AG04450 (cell line): ENCODE data around the gene MBNL3. TPM values are rescaled to one million over a fixed set of nuclear protein-coding genes. Genes with fewer than 3 reads are reported as not detected.

Experiments used
- CTCF ChIA-PET: fragments of 300-600, 350-600 bp; formaldehyde crosslinking; extraction: SDS; loops from one replicate; lab custom pipeline; 2022; ENCODE audit warnings: antibody characterized with exemption, inconsistent platforms; lab: Charles Lee
- POLR2A ChIA-PET: fragments of 350-600 bp; formaldehyde crosslinking; extraction: SDS; loops from one replicate; lab custom pipeline; 2021; ENCODE audit warnings: antibody characterized with exemption, inconsistent platforms; lab: Yijun Ruan, JAX
- DNase-seq: peaks from one replicate; pipeline ENCODE4 v3.0.0-alpha.2; 2011; ENCODE audit warnings: low read depth, low spot score
- H3K27ac ChIP-seq: one replicate; pipeline ENCODE4 v1.5.1; 2012; ENCODE audit warnings: low read depth, low read length, control low read depth
- H3K27me3 ChIP-seq: one replicate; pipeline ENCODE4 v1.6.0; 2012; ENCODE audit warnings: low read length; ENCODE audit not compliant: control insufficient read depth, insufficient read depth
- H3K4me3 ChIP-seq: 2 replicates; pipeline ENCODE4 v1.5.1; 2011; ENCODE audit warnings: mild to moderate bottlenecking, low read depth, low read length, control low read depth
- H3K9me3 ChIP-seq: 2 replicates; pipeline ENCODE4 v1.5.1; 2012; ENCODE audit warnings: low read length; ENCODE audit not compliant: control insufficient read depth, insufficient read depth
- polyA plus RNA-seq: library from polyadenylated mRNA; depleted of rRNA; stranded (reverse); fragments of >200 nt; gene quantifications from 2 replicates; pipeline ENCODE4 v1.2.3, GENCODE V29; 2011
- TF ChIP-seq, protein P1 (sequence below): IDR thresholded peaks from 2 replicates; pipeline ENCODE4 v1.5.1; 2011; ENCODE audit warnings: low read depth, low read length, control low read depth, inconsistent platforms

Gene MBNL3
- polyA plus RNA-seq, 1 experiment = 1.1 TPM

DNA sequence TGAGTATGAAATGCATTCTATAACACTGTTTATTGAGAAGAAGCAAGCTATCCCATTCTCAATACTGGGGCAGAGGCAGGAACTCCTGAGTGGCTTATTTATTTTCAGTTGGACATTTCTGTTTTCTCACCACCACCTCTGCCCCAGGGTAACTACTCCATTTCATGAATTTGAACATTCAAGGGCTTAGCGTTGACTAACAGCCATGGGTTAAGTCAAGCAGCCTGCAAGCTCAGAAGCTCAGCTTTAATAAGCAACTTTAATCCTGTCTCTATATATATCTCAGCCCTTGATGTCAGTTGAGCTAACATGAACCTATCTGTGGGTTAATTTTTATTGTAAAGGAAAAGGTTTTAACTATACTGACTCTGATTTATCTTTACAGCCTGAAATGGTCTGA lies 93.8 kb downstream of the MBNL3 start:
- Histone ChIP-seq H3K27ac (no peak overlapping the region), H3K4me3 (no peak overlapping the region), H3K9me3 (no peaks in the 10 kb centered on the region), H3K27me3 (no peaks in the 10 kb centered on the region)
- ChIA-PET POLR2A (no interaction called here), CTCF (no interaction called here)
- TF ChIP-seq, protein P1, sequence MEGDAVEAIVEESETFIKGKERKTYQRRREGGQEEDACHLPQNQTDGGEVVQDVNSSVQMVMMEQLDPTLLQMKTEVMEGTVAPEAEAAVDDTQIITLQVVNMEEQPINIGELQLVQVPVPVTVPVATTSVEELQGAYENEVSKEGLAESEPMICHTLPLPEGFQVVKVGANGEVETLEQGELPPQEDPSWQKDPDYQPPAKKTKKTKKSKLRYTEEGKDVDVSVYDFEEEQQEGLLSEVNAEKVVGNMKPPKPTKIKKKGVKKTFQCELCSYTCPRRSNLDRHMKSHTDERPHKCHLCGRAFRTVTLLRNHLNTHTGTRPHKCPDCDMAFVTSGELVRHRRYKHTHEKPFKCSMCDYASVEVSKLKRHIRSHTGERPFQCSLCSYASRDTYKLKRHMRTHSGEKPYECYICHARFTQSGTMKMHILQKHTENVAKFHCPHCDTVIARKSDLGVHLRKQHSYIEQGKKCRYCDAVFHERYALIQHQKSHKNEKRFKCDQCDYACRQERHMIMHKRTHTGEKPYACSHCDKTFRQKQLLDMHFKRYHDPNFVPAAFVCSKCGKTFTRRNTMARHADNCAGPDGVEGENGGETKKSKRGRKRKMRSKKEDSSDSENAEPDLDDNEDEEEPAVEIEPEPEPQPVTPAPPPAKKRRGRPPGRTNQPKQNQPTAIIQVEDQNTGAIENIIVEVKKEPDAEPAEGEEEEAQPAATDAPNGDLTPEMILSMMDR = no peak
- DNase-seq = no peak

DNA sequence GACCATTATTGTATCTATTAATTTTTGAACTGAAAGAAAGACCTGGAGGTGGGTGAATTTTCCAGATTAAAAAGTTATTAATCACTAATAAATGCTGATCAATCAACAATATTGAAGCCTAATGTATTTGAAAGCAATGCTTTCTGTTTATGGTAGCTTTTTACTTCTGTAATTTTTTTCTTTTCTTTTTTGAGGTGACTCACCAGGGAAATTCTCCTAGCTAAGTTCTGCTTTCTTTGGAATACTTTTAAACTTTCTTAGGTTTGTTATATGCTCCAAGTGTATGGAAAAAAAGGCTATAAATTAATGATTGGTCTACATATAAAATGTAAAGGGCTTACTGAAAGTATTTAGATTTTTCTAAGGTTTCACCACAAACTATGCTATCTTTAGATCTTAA lies 94.2 kb downstream of the MBNL3 start:
- ChIA-PET CTCF (no interaction called here), POLR2A (no interaction called here)

DNA sequence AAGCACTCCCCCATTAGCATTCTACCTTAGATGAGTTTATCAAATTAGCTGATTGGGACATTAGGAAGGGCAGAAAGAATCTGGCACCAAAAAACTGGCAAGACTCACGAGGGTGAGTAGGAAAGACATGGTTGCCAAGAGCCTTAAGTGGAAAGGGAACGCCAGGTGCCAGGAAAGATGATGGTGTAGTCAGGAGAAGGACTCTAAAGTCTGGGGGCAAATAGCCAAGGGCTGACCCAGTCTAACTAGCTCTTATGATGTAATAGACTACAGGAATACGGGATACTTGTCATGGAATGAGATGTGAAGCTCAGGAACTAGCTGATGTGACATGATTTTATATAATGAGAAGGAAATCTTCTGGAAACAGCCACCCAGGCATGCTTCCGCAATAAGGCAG lies 94.8 kb downstream of the MBNL3 start:
- CTCF ChIA-PET = no interaction called here
- POLR2A ChIA-PET = no interaction called here
- Histone ChIP-seq H3K4me3 (no peak overlapping the region), H3K27ac (no peak overlapping the region), H3K9me3 (no peaks in the 10 kb centered on the region), H3K27me3 (no peaks in the 10 kb centered on the region)
- TF ChIP-seq, protein P1 = no peak
- DNase-seq = no peak

More for the DNA sequence above, 94.2 kb downstream of the MBNL3 start:
- H3K9me3 ChIP-seq = no peaks in the 10 kb centered on the region
- no peak for DNase-seq
- H3K27ac ChIP-seq = no peak overlapping the region
- TF ChIP-seq, protein P1 = no peak
- H3K27me3 ChIP-seq = no peaks in the 10 kb centered on the region
- no peak overlapping the region for H3K4me3 ChIP-seq

DNA sequence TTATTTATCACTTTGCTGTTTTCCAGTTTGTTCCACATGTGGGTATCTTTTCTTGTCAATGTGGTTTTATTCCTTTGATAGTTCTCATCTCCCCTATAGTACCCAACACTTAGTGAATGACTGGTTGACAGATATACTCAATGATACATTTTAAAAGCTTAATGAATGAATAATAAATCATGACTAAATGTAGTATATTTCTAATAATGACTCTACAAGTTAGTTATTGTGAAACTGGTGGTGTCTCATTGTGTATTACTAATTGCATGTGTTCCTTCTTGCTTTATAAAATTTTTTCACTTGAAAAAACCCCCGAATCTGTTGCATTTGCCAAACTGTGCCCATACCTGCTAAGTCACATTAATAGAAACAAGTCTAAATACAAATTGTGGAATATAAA lies 95.4 kb downstream of the MBNL3 start:
- DNase-seq = no peak
- TF ChIP-seq, protein P1 = no peak
- ChIA-PET CTCF (no interaction called here), POLR2A (no interaction called here)
- Histone ChIP-seq H3K9me3 (no peaks in the 10 kb centered on the region), H3K4me3 (no peak overlapping the region), H3K27ac (no peak overlapping the region), H3K27me3 (no peaks in the 10 kb centered on the region)

DNA sequence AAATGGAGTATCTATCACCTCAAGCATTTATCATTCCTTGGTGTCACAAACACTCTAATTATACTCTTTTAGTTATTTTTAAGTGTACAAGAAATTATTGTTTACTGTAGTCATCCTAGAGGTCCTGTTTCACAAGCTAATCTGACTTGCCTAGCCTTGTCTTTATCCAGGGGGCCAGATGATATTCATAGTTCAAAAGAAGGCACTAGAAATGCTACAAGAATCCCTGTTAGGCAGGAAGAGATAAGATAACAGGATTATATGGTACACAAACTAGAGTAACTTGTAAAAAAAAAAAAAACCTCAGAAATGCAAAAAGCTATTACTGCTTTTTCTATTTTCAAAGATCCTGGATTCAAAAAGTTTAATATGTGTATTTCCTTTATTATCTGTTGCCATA lies 95.8 kb downstream of the MBNL3 start:
- no peak for DNase-seq
- no peaks in the 10 kb centered on the region for H3K9me3 ChIP-seq
- TF ChIP-seq, protein P1 = no peak
- H3K27me3 ChIP-seq = no peaks in the 10 kb centered on the region
- H3K4me3 ChIP-seq = no peak overlapping the region
- CTCF ChIA-PET = no interaction called here
- no peak overlapping the region for H3K27ac ChIP-seq
- POLR2A ChIA-PET = no interaction called here
